HG02759 (cell line): Measurements from ENCODE around the gene SMPDL3A.

Experiments used
- ATAC-seq: cut with Tn5 transposase; IDR thresholded peaks from one replicate; pipeline ENCODE4 v1.9.1; 2021; ENCODE audit warnings: mild to moderate bottlenecking, moderate library complexity; ENCODE audit not compliant: unreplicated experiment

Gene SMPDL3A

DNA sequence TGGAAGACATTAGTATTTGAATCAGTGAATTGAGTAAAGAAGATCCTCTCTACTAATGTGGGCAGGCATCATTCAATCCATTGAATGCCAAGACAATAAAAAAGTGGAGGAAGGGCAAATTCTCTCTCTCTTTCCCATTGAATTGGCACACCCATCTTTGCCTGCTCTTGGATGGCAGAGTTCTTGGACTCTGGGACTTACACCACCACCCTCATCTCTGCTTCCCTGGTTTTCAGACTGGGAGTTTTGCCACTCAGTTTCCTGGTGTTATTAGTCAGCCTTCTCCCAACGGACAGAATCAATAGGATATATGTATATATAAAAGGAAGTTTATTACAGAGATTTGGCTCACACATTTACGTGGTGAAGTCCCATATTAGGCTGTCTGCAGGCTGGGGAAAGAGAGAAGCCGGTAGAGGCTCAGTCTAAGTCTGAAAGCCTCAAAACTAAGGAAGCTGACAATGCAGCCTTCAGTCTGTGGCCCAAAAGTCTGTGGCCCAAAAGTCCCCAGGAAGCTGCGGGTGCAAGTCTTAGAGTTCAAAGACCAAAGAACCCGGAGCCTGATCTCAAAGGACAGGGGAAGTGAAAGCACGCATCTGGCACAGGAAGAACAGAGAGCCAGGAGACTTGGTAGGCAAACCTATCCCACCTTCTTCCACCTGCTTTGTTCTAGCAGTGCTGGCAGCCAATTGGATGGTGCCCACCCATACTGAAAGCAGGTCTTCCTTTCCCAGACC is 64.4 kb downstream of the SMPDL3A start:
- peak; percentile 92 for ATAC-seq
